ENCODE measurements around the gene SLC37A3.

DNA sequence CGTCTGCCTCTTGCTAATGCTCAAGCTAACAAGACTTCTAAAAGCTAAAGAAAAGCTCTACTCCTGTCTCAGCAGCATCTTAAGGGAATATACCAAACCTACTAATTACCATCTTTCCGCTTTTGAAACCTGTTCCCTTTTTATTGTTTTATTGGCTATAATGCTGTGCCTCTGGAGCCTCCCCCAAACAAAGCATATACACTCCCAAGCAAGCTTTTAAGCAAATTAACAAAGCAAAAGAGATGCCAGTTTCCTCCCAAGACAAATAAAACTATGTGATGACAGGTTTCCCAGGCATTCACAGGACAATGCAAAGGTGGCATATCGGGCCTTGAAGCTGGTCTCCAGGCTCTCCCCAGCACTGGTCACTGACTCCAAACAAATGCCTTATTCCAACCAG is 52.9 kb downstream of the SLC37A3 start:
- TF ChIP-seq, protein P1, sequence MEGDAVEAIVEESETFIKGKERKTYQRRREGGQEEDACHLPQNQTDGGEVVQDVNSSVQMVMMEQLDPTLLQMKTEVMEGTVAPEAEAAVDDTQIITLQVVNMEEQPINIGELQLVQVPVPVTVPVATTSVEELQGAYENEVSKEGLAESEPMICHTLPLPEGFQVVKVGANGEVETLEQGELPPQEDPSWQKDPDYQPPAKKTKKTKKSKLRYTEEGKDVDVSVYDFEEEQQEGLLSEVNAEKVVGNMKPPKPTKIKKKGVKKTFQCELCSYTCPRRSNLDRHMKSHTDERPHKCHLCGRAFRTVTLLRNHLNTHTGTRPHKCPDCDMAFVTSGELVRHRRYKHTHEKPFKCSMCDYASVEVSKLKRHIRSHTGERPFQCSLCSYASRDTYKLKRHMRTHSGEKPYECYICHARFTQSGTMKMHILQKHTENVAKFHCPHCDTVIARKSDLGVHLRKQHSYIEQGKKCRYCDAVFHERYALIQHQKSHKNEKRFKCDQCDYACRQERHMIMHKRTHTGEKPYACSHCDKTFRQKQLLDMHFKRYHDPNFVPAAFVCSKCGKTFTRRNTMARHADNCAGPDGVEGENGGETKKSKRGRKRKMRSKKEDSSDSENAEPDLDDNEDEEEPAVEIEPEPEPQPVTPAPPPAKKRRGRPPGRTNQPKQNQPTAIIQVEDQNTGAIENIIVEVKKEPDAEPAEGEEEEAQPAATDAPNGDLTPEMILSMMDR (IDR thresholded peaks at IDR 0.05) = no peak
- no peak for TF ChIP-seq POLR2A (IDR thresholded peaks at IDR 0.05)
